GM21786 (cell line): ENCODE measurements around the gene CHD5.

Experiments used
- ATAC-seq: cut with Tn5 transposase; IDR thresholded peaks from one replicate; pipeline ENCODE4 v1.9.1; 2021; ENCODE audit not compliant: unreplicated experiment

Gene CHD5

DNA sequence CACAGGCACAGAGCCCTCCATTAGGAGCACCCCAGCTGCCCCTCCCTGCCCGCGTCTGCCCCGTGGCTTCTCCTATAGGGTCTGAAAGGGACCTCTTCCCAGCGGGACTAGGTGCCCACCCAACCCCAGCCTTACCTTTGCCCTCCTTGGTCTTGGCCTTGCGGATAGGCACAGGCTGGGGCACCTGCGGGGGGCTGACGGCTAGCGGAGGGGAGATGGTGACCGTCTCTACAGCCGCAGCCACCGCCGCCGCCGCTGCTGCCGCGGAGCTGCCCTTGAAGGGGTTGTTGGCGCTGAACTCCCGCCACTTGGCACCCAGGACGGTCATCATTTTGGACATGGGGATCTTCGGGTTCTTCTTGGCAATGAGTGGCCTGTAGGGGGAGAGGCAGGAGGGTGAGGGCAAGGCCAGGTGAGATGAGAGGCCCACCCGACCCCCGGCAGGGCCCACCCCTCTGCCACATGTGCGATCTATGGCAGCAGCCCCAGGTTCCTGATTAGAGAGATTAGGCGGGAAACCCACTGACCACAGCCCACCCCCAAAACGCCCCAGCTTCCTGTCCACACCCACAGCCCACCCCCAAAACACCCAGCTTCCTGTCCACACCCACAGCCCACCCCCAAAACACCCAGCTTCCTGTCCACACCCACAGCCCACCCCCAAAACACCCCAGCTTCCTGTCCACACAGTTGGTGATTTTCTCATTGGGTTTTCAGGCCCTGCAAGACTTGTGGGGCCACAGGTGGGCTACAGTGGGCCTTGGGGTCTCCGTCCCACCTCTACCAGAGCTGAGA is 25.4 kb downstream of the CHD5 start:
- no peak for ATAC-seq

DNA sequence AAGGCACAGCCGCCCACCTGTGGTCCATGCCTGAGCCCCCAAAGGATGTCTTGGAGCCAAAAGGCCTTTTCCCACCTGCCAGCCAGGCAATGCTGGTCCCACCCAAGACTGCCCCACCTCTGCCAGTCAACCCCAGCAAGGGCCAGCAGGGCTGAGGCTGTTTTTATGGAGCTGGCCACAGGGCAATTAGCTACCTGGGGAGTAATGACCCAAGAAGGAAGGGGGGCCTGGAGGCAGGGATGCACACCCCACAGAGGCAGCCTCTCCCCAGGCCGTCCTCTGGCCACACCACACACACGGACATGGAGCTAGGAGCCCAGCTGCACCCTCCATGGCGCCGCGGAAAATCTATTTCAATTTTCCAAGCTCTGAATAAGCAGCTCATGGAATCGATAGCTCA is 27.2 kb downstream of the CHD5 start:
- no peak for ATAC-seq

- ATAC-seq = no peak
These were observed 27.9 kb downstream of the CHD5 start for GRCh38 chr1:6152181-6152580.

DNA sequence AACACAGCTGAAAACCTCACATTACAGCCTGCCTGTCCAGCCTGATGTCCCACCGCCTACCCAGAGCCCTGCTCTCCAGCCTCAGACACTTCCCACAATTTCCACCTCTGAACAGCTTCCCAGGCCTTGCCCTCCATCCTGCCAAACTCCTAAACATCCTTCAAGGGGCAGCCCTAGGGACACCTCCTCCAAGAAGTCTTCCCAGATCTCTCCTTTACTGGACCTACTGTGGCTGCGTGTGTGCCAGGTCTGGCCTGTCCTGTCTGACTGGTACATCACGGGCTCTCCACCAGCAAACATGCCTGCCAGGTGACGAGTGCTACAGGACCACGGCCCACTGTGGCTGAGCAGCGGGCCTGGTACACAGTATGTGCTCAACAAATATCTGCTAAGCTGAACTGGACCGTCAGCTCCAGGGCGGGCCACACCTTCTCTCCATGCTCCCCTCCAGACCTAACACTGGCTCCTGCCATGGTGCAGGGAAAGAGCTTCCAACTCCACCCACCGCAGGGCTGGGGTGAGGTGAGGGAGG is 28.8 kb downstream of the CHD5 start:
- no peak for ATAC-seq

GRCh38 chr1:6150006-6150938 is 29.8 kb downstream of the CHD5 start:
- no peak for ATAC-seq

GRCh38 chr1:6149597-6149996 is 30.5 kb downstream of the CHD5 start:
- no peak for ATAC-seq

- no peak for ATAC-seq
These were observed 31.5 kb downstream of the CHD5 start for GRCh38 chr1:6148497-6149241.

GRCh38 chr1:6145864-6146410 is 34.2 kb downstream of the CHD5 start:
- no peak for ATAC-seq

DNA sequence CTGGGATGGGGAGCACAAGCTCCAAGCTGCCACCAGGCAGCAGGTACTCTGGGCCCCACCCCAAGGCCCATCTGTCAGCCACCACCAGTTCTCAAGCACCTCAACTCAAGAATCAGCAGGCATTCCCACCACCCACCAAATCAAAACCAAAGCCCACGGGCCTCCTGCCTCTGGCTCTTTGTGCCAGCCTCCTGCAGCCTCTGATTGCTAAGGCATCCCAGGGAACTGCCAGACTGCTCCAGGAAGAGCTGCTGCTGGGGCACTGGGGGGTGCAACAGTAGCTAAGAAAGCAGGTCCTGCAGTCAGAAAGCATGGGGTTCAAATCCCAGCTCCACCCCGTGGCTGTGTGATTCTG is 34.7 kb downstream of the CHD5 start:
- no peak for ATAC-seq

- ATAC-seq = no peak
These were observed 35.3 kb downstream of the CHD5 start for GRCh38 chr1:6144647-6145395.

GRCh38 chr1:6144175-6144574 is 35.9 kb downstream of the CHD5 start:
- ATAC-seq = no peak

DNA sequence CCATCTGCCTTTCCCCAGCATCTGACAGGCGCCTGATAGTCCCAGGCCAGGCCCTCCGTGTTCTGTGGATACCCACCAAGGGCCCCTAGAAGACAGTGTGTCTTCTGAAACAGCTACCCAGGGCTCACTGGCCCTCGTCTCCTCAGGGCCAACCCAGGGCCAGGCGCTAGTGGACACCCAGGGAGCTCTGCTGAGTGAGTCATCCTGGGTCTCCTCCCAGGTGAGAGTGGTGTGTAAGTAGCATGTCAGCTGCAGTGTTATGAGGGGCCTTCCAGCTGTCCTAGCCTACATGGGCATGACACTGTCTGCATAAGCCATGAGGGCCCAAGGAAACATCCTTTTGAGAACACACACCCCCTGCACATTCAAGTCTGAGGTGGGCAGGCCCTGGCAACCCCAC is 36.7 kb downstream of the CHD5 start:
- no peak for ATAC-seq

GRCh38 chr1:6142734-6143133 is 37.4 kb downstream of the CHD5 start:
- no peak for ATAC-seq

DNA sequence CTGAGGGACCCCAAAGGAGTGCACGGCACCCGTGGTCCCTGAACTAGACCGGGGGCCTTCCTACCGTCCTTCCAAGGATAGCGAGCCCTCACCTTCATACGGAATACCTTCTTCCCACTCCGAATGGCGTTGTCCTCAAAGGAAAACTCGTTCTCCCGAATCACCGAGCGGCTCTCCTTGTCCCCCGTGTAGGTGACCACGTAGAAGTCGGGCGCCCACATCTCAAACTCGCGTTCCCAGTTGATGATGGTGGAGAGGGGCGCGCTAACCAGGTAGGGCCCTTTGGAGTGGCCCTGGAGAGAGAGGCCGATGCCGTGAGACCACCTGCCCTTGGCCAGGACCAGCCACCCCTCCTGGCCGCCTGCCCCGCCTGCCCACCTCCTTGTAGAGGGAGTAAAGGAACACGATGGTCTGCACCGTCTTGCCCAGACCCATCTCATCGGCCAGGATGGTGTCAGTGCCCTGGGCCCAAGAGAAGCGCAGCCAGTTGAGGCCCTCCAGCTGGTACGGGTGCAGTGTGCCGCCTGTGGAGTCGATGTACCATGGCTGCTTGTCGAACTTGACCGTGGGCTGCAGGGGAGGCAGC is 38.0 kb downstream of the CHD5 start:
- ATAC-seq = no peak

DNA sequence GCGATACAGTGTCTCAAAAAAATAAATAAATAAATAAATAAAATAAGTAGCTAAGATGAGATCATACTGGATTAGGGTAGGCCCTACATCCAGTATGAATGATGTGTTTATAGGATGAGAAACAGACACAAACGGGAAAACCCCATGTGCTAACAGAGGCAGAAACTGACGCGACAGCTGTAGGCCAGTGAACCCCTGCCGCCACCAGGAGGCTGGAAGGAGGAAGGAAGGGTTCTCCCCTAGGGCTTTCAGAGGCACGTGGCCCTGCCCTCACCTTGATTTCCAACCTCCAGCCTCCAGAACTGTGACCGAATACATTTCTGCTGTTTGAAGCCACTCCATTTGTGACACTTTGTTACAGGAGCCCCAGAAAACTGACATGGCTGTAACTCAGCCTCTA is 38.5 kb downstream of the CHD5 start:
- ATAC-seq = no peak

DNA sequence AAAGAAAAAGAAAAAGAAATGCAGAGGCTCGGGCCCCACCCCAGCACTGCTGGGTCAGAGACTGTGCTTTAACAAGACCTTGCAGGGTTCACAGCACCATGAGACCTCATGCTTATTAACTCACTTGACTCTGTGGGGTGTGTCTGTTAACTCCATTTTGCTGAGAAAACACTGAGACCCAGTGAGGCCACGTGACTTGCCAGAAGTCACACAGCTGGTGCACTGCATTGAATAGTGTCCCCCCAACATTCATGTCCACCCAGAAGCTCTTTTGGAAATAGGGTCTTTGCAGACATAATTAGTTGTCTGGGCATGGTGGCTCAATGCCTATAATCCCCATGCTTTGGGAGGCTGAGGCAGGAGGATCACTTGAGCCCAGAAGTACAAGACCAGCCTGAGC is 39.7 kb downstream of the CHD5 start:
- no peak for ATAC-seq

DNA sequence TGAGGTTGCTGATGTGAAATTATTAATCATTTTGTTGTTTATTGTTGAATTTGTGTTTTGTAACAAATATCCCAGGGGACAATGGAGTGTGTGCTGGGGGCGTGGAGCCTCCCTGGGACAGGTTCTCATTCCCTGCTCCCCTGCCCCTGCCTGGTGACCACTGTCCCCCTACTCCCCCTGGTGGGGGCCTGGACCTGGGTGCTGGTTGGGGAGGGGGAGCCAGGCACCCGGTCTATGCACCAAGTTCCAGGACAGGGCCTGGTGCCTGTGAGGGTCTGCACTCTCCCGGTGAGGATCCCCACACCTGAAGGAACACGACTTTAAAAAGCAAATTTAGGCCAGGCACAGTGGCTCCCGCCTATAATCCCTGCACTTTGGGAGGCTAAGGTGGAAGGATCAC is 42.4 kb downstream of the CHD5 start:
- no peak for ATAC-seq

- no peak for ATAC-seq
These were observed 43.5 kb downstream of the CHD5 start for GRCh38 chr1:6136516-6137220.
